GM18502 (cell line): Measurements from ENCODE around the gene ADAM19.

Experiments
- ATAC-seq: cut with Tn5 transposase; IDR thresholded peaks from one replicate; pipeline ENCODE4 v1.9.1; 2021; ENCODE audit warnings: mild to moderate bottlenecking; ENCODE audit not compliant: unreplicated experiment, poor library complexity

ADAM19 gene

DNA sequence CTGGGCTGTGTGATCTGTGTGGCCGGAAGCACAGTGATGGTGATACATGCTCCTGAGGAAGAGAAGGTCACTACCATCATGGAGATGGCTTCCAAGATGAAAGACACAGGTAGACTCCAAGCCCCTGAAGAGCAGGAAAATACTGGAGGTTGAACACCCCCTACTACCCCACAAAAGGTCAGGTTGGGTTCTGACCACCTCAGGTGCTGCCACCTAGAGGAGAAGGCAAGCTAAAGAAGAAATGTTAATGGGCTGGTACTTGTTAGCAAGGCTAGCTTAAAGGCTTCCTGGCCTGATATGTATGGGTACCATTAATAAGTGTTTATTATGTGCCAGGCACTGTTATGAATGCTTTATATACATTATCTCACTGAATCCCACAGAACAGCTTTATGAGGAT, 103.9 kb downstream of the ADAM19 start:
- ATAC-seq: no peak

DNA sequence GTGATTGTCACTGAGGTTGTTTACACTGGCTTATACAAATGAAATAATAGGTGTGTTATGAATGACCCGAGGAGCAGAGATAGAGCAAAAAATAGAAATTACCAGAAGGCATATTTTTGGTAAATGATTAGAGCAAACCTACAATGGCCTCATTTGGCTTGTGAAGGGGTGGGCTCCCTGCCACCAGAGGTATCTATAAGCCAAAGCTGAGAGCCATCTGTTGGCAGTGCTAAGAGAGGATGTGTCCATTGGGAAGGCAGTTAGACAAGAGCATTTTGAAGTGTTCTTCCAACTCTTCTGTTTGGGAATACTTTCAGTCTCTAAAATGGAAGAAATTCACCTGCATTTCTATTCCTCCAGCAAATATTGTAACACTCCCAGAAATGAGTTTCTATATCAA, 104.9 kb downstream of the ADAM19 start:
- no peak for ATAC-seq

DNA sequence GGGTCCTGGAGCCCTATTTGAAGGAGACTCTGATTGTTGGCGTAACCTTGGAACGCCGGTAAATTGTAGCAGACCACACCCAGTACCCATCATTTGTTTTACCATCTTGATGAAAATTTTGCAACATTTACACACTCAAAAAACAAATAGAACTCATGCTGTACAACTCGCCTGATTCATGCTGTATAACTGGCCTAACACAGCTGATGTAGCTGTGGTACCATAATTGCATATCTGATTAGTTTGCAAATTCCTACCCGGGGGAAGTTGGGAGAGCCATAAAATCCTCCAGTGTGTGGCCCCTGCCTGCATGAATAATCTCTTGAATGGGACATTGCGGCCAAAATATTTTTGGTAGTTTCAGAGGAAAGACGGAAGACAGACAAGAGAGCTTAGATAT, 105.9 kb downstream of the ADAM19 start:
- ATAC-seq: no peak

DNA sequence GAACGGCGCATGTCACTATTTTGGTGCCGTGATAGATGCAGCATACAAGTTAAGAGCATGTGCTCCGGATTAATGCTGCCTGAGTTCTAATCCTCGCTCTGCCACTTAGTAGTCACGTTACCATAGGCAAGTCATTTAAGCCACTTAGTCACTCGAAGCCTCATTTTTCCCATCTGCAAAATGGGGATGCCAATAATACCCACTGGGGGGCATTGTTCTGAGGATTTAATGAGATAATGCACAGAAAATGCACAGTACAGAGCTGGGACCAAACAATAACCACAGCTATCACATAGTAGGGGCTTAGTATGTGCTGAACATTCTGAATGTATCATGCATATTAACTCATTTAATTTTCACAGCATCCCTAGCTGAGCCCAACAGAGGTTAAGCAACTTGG, 106.5 kb downstream of the ADAM19 start:
- no peak for ATAC-seq

DNA sequence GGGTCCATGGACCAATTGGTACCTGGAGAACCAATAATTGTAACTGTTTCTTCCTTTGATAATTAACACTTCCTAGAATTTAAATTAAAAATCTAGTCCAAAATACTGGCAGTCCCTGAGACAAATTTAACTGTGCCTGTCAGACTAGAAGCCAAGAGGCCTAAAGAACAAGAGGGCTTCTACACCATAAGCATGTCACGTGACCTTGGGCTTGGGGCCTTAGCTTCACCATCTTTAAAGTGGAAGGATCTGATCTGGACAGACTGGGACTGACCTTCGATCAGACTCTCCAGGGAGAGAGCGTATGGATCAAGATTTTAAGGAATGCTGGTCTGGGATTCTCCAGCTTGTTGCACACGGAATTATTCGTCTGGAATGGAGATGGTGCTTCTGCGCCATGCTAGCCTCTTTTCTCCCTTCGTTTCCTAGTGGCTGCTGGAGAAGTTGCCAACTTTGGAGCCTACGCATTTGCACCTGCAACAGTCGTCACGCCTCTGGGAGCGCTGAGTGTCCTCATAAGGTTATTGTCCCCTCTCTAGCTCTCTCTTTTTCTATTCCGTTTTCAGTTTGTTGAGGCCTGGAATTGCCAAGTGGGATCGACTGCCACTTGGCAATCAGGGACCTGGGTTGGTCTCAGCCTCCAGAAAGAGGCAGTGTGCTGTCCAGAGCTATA, 107.1 kb downstream of the ADAM19 start:
- ATAC-seq: no peak

DNA sequence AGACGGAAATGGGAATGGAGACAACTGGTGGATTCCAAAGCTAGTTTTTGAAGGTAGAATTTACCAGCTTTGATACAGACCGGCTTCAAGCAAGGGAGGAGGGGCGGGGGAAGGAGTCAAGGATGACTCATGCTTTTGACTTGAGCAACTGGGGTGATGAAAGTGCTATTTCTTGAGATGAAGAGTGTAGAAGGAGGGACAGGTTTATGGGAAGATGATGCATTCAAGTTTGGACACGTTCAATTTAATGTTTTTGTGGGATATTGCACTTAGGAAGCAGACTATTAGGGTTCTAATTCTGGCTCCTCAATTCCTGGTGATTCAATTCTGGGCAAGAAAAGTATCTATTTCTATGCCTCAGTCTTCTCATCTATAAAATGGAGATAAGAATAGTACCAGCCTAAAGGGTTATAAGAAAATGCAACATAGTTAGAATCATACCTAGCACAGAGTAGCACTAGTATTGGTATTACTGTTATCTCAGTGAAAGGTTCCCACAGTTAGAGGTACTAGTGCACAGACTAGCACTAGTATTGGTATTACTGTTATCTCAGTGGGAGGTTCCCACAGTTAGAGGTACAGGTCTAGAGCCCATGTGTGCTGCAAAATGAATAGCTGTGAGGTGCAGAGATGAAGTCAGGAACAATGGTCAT, 110.9 kb downstream of the ADAM19 start:
- ATAC-seq: peak; percentile 95

DNA sequence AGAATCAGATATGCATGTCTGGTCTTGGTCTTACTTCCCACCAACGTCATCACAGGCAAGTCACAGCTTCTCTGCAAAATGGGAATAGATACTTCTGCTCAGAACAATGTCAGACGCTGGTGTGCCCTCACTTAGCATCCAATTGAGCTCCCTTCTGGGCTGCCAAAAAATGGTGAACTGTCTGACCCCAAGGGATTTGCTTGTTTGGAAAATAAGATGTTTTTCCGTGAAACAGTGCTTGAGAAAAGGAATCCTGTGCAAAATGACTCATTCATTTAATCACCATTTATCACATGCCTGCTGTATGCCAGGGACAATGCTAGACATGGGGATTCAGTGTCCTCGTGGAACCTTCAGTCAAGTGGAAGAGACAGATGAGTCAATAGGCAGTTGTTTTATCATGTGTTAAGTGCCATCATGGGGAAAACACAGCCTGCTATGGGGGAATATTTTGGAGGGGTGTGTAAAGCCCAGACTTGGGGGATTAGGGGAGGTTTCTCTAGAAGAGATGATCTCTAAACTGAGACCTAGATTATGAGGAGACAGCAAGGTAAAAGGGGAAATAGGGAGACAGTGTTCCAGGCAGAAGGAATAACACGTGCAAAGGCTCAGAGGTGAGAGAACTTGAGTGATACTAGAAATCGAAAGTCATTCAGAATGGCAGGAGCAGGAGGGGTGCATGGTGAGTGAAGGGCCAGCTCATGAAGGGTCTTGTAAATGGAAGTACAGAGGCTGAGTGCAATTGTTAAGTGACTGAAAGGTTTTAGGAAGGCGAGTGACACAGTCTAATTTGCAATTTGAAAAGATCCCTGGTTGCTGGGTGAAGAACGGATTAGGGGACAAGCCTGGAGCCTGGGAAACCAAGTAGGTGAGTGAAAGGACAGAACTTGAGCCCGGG, 111.7 kb downstream of the ADAM19 start:
- ATAC-seq: peak; percentile 9

DNA sequence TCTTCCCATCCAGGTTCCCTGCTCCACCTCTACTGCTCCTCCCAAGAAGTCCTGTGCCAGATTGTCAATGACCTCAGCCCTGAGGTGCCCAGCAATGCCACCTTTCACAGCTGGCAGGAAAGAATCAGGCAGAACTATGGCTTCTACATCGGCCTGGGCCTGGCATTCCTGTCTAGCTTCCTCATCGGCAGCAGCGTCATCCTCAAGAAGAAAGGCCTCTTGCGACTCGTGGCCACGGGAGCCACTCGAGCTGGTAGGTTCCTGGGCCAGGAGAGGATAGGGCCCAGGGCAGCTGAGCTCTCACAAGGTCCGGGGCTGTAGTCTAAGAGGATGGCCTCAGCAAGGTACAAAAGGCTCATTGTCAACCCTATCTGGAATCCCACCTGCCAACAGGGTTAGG, 112.5 kb downstream of the ADAM19 start:
- ATAC-seq: no peak

DNA sequence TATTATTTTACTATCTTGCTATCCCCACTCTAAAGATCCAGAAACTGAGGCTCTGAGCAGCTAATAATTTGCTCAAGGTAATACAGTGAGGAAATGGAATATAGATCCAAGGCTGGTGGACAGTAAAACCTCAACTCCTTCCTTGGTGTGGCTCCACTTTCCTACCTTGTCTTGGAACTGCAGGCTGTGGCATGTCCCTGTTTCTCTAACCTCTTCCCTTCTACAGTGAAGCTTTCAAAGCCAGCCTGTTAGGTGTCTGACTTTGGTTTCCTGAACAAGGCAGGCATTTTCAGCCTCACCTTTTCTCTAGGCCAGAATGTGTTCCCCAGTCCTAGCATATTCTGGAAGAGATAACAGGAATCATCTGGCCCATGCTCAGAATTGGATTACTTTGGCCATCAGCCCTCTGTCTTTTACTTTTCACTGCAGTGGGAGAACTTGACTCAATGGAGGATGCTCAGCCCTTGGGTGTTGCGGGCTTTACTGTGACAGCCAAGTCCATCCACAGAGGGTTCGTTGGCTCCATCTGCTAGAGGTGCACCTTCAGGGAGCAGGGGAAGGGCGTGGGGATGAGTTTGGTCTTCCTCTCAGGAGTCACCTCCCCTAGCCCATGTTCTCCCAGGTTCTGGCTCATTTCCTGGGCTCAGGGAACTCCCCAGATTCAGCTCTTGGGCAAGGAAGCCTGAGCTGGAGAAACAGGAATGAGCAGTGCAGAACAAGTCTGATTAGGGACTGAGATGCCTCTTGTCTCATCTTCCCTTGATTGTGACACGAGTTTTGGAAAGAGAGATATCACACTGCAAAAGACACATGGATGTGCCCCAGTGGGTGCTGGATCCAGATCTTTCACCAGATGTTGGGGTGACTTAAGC, 114.4 kb downstream of the ADAM19 start:
- no peak for ATAC-seq

DNA sequence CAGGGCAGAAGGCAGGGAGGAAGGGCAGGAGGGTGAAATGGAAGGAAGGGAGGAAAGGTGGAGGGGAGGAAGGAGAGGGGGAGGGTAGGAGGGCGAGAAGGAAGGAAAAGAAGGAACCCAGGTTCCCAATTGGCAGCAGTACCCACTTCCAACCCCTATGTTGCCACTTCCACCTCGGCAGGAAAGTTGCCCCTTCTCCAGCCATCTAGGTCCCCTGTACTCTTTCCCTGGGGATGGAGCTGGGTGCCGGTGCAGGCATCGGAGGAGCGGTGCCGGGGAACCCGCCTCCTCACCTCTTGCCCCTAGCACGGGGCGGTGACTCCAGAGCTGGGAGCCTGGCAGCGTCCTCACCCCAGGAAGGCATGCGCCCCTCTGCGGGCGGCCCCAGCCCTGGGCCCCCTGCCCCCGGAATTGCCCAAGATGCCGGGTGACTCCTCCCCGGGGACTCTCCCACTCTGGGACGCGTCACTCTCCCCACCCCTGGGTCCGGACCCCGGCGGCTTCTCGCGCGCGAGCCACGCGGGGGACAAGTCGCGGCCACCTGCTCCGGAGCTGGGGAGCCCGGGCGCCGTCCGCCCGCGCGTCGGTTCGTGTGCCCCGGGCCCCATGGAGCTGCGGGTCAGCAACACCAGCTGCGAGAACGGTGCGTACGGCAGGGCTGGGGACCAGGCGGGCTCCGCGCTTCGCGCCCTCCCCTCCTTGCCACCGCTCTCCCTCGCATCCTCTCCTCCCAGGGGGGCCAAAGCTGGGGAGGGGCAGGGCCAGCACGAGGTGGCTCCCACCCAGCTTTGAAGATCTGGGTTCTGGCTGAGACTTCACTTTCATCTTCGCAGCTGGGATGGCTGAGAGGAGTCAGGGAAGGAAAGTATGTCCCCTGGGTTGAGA, 115.6 kb downstream of the ADAM19 start, which contains the start of gene NIPAL4:
Gene NIPAL4, plus strand, starts transcription at position 499 of the 885 bp plus-strand sequence. Its CDS starts 108 bp downstream, at position 607.
- ATAC-seq: no peak

DNA sequence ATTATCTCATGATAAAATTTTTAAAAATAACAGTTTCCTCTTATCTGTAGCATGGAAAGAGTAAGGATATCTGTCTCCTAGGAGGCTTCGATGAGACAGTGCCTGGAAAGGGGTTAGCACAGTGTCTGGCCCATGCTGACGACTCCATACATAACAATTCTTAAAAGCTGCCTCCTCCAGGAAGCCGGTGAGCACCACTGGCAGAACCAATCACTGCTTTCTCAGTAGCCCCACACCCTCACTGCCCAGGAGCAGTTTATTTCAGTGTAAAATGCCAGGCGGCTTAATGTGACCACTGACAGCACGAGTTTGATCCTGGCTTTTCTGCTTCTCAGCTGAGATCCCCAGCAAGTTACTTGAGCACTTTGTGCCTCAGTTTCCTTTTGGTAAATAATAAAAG, 116.7 kb downstream of the ADAM19 start:
- no peak for ATAC-seq

DNA sequence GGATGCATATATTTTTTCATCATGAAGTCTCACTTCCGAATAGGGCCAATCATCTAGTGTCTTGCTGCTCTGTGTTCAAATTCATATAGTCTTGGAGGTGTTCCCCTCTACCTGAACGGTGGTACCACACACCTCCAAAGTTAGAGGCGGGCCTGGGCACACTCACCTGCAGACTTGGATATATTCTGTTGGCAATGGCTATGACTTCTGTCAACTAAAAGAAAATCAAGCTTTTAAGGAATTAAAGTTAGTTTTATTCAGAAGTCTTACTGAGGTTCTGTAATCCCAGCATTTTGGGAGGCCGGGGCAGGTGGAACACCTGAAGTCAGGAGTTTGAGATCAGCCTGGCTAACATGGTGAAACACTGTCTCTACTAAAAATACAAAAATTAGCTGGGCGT, 118.2 kb downstream of the ADAM19 start:
- ATAC-seq: no peak

DNA sequence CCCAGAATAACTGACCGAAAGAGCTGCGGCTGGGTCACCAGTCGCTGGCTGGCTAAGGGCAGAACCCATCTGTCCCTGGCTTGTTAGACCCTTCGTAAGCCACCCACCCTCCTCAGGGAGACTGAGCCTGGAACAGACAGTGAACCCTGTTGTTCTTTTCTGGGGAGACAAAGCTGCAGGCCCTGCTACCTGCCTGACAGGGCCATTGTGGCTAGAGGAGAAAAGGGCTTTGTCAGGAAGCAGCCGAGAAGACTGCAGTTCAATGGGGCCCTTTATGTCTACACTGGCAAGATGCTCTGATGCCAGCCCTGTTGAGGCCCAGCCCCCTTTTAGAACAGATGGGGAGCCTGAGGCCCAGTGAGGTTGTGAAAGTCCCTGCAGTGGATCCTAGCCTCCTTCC, 119.3 kb downstream of the ADAM19 start:
- no peak for ATAC-seq

DNA sequence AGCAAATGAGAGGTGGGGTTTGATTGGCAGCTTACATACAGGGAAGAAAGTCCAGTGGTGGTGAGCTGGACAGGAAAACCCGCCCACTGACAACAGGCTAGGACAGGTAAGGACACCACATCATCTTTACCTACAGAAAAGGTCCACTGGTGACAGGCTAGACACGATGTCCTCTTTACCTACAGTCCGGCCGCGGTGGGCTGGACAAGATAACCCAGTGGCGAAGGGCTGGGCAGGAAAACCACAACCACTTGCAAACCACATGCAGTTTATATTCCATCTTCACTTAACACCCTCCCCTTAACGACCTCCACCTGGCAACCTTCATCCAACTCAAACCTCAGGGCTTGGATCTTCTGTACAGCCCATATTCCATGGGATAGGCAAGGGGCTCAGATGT, 120.5 kb downstream of the ADAM19 start:
- no peak for ATAC-seq

DNA sequence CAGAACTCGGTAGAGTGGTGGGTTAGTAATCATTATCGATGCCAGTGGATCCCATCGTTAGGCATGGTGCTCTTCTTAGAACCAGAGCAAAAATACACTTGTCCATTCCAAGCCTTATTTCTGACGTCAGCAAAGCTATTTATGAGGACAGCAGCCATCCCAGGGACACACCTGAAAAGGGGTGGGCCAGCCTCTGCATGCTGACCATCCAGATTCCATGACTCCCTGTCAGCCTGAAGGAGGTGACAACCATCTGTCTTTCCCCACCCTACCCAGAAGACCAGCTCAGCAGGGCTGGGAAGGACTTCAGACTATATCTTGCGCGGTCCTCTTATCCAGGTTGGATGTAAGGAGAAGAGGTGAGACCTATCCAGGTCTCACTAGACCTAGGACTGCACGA, 121.3 kb downstream of the ADAM19 start:
- no peak for ATAC-seq

DNA sequence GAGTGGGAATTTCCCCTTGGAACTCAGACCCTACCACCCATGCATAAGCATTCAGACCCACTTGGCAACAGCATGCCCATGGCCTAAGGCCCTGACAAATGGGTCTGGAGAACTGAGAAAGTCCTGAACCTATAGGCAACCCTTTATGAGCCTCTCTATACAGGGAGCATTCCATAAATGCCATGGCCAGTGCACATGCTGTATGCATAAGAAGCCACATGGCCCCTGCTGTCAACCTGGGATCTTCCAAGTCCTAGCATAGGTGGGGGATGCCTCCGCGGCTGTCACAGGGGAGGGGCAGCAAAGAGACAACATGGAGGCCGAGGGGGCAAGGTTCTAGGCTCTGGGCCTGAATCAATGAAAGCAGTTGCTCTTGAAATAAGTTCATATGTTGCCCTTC, 123.8 kb downstream of the ADAM19 start:
- ATAC-seq: no peak

DNA sequence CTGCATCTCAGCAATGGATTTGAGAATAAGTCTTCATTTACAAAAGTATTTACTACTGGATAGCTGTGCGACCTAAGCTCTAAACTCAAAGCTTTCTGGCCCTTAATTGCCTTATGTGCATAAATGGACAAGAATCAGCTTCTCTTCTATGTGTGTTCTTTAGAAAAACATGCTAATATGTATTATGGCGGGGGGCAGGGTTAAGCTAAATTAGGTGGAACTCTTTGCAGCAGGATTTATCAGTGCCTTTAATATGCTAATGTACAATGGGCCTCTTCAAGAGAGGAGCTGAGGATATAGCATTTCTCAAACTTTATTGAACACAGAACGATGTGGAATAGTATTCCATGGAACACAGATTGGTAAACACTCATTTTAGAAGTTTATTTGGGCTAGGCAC, 125.6 kb downstream of the ADAM19 start:
- ATAC-seq: no peak

DNA sequence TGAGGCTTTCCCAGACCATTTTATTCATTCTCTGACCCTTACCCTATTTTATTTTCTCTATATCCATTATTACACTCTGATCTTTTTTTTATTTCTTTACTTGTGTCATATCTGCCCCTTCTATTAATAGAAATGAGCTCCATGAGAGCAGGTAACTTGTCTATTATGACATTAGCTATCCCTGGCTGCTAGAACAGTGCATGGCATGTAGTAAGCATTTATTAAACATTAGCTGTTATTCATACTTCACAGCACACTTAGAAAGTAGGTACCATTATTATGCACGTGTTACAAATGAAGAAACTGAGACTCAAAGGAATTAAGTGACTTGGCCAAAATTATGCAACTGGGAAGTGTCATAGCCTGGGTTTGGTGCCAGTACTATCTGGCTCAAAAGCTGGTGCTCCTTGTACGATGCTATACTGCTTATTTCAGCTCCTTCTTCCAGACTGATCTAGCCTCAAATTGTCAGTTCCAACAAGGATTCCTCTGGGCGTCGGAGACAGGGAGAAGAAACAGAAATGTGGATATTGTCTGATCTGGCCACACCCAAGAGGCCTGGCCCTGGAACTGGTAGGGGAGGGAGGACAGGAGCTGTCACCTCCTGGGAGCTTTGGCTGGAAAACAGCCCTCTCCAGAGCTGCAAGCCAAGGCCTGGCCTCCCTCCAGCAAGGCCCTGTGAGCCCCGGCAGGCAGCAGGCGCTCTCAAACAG, 126.4 kb downstream of the ADAM19 start:
- ATAC-seq: no peak

DNA sequence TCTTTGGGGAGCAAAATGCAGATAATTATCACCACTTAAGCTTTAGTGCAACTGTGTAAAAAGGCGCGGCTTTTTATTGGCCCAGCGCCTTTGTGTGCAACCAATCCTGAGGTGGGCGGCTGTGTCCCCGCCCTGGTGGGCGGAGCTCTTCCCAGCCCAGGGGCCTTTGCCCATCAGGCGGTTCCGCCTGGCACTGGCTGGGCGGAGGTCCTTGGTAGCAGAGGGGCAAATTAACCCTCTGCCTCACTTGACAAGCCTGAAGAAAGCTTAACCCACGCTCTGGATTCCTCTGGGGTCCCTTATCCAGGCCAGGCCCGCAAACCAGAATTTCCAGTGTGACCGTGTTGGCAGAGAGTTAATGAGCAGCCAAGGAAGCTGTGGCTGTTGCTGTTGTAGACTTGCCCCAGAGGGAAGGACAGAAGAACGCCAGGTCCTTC, 128.4 kb downstream of the ADAM19 start:
- ATAC-seq: no peak
